TTC549 (cell line): Measurements from ENCODE around the gene AACS.
"Not testable (repeated sequence)": the region's sequence is repeated elsewhere in the genome, so short reads cannot be mapped to it uniquely, and the experiment has no call there.

Source experiments
- FAIRE-seq: peaks from 2 replicates; lab custom pipeline; 2012; peaks lifted over from hg19 to GRCh38; lab: Jason Lieb, UNC

Gene AACS, protein sequence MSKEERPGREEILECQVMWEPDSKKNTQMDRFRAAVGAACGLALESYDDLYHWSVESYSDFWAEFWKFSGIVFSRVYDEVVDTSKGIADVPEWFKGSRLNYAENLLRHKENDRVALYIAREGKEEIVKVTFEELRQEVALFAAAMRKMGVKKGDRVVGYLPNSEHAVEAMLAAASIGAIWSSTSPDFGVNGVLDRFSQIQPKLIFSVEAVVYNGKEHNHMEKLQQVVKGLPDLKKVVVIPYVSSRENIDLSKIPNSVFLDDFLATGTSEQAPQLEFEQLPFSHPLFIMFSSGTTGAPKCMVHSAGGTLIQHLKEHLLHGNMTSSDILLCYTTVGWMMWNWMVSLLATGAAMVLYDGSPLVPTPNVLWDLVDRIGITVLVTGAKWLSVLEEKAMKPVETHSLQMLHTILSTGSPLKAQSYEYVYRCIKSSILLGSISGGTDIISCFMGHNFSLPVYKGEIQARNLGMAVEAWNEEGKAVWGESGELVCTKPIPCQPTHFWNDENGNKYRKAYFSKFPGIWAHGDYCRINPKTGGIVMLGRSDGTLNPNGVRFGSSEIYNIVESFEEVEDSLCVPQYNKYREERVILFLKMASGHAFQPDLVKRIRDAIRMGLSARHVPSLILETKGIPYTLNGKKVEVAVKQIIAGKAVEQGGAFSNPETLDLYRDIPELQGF

DNA sequence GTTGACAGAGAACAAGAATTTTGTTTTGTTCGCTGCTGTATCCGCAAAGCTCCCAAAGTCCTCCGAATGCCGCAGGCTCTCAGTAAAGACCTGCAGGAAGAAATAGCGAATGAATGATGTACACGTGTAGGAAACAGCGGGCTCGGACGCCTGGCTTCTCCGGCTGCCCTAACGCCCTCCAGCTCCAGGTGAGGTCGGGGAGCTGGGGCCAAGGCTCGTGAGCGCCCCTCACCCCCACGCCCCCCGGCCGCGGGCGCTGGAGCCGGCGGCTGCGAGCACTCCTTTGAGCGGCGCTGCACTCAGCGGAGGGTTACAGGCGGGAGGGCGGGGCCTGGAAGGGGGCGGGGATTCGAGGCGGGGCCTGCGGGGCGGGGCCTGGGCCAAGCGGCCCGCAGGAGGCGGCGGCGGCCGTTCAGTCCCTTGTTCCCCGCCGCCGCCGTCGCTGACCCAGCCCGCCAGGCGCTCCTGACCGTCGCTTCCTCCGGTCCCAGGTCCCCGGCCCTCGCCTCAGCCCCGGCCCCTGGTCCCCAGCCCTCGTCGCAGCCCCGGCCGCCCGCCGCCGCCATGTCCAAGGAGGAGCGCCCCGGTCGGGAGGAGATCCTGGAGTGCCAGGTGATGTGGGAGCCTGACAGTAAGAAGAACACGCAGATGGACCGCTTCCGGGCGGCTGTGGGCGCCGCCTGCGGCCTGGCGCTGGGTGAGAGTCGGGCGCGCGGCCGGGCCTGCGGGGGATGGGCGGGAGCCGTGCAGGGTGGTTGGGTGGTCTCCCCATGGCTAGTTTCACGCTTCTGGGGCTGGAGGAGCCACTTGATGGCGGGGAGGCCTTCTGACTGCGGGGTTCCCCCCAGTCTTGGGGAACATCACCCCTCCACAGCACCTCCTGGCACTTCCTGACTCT lies at the start of gene AACS:
Gene AACS, plus strand, starts transcription at position 415 of the 898 bp plus-strand sequence. Its CDS starts 150 bp downstream, at position 565.
- no peak for FAIRE-seq

DNA sequence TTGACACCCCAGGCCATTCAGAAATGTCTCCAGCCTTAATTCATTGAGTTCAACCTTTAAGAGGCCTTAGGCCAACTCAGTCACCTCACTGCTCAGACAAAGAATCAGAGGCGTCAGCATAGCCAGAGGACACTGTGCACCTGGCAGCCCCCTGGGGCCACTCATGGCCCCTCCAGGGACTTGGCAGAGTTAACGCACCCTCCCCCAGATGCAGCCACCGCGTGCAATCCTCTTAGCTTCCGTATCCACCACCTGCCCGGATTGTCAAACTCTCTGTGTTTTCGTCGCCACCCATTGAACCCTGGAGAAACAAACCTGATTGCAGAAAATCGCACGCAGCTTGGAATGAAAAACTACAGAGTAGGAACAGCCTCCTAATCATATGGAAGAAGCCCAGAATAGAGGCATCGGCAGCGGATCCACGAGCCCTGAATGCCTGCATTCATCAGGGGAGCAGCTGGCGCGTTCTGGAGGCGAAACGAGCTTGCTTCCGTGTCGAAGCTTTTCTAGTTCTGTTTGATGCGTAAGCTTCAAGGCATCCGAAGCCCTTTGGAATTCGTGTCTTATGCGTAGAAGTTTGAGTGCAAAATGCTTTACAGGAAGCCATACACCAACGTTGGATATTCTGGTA lies 49.4 kb upstream of the AACS start:
- FAIRE-seq = no peak

DNA sequence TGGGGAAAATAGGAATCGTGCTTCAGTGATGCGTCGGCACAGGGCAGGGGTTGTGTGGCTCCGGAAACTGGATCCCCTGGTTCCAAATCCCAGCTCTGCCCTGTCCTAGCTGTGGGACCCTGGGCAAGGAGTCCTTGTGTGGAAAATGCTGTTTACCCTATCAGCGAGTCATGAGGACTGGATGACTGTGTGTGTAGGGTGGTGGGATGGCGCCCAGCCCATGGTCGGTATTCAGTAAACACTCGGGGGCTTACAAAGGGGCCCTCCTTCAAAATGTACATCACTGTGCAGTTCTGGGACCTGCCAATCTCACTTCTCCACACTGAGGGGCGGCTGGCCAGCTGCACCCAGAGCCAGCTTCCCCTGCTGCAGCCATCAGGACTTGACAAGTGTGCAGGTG lies 47.4 kb upstream of the AACS start:
- FAIRE-seq = no peak

DNA sequence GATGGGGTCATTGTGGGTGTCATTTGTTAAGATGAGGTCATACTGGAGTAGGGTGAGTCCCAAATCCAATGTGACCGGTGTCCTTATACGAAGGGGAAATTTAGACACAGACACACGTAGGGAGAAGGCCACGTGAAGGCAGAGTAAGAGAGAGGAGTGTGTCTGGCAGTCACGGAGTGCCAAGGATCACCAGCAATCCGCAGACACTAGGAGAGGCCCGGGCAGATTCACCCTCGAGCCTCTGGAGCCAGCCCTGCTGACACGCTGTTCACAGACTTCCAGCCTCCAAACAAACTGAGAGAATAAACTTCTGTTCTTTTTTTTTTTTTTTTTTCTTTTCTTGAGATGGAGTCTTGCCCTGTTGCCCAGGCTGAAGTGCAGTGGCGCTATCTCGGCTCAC lies 46.9 kb upstream of the AACS start:
- FAIRE-seq = no peak

DNA sequence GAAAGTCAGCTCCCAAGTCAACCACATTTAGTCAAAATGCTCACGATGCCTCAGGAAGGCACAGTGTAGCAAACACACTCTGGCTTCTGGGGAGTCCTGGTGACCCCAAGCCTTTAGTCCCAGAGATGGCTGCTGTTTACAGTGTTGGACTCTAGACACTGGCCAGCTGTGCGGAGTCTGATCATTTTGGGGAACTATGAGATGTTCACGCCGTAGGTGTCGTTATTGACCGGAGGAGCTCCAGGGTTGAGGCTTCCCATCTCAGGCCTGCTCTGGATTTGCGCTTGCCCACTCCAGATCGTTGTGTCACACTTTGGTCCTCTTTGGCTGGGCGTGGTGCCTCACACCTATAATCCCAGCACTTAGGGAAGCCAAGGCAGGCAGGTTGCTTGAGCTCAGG lies 44.1 kb upstream of the AACS start:
- FAIRE-seq = no peak

DNA sequence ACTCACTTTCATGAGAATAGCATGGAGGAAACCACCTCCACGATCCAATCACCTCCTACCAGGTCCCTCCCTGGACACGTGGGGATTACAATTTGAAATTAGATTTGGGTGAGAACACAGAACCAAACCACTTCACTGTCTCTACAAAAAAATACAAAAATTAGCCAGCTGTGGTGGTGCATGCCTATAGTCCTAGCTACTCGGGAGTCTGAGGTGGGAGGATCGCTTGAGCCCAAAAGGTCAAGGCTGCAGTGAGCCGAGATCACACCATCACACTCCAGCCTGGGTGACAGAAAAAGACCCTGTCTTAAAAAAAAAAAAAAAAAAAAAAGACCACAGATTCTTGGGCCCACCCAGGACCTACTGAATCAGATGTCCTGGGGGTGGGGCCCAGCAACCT lies 43.5 kb upstream of the AACS start:
- FAIRE-seq = no peak

DNA sequence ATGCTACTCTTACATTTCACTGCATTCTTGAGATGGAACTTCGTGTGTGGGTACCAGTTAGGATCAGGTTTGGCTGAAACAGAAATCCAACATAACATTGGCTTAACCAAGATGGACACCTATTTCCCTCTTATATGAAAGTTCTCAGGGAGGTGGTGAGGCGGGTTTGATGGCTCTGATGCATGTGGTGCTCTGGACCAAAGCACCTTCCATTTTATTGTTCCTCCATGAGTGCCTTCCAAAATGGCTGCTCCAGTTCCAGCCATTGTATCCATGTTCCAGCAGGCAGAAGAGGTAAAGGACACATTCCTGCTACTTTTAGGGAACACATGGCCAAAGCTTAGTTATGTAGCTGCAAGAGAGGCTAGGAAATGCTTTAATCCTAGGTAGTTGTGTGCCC lies 42.2 kb upstream of the AACS start:
- FAIRE-seq = no peak

DNA sequence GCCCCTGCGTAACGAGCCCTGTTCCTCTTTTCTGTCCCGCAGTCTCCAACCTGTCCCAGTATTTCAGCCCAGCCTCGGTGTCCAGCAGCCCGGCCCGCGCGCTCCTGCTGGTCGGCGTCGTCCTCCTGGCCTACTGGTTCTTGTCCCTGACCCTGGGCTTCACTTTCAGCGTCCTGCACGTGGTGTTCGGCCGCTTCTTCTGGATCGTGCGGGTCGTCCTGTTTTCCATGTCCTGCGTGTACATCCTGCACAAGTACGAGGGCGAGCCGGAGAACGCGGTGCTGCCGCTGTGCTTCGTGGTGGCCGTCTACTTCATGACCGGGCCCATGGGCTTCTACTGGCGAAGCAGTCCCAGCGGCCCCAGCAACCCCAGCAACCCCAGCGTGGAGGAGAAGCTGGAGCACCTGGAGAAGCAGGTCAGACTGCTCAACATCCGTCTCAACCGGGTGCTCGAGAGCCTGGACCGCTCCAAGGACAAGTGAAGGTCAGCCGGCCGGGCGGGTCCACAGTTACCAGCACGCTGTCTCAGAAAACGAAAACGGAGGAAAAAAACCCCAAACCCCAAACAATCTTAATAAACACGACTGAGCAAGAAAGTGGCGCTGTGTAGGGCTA lies 40.2 kb upstream of the AACS start:
- no peak for FAIRE-seq

DNA sequence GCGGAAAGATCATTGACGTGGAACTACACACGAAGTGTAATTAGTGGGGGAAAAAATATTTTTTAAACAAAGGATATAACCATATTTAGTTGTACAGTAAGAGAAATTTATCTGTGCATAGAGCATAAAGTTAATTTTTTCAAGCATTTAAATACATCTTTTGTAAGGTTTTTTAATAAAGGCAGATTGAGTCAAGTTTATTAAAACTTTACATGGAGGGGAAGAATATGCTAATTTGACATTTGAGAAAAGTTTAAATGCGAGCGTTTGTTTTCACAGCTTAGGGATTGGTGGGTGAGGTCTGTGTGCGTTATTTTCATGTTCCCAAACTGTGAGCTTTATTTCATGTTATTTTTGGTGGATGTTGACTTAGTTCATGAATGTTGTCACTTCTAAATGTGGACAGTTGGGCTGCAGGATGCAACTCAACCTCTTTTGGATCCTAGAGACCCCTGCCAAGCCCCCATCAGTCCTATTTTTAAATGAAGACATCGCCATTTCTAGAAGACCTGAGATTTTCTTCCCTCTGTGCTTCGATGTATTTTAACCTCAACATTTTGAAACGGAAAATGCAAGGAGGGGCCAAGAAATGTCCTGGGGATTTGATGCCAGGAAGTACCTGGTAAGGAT lies 39.5 kb upstream of the AACS start:
- FAIRE-seq = no peak

DNA sequence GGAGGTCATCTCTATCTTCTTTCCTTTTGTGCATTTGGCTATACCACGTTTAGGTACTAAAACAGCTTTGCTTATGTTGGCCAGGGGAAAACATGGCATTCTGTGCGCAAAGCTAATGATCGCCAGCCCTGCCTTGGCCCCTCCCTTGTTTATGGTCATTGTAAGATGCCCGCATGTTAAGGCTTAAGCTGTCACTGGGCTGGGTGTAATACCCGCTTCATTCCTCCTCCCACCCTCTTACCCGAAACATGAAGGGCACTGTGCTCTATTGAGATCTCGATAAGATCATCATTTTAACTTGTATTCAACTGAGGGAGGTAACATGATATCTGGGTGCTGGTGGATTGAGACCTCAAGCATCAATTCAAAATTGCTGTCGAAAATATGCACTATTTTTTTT lies 37.1 kb upstream of the AACS start:
- no peak for FAIRE-seq

DNA sequence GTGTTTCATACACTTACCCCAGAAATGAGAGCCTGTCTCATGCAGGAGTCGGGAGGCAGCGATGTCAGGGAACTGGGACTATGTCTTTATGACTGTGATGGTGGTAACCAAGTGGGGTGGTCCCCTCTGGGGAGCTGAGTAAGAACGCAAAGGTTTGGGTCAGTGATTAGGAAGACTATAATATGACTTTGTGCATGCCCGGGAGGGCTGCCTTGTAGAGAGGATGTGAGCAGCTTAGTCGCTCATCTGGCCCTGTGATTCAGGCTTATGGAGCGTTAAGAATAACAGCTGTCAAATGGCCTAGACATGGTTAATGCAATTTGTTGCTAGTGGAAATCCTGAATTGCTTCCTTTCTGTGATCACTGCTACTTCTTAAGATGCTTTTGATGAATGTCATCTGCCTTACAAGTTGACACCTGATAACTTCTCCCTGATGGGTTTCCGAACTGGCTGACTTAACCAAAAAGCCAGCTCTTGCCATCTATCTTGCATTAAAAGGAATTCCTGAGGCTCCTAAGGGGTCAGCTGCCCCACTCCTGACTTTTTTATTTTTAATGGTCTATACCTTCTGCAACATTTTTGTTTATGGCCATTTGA lies 35.4 kb upstream of the AACS start:
- FAIRE-seq = no peak

DNA sequence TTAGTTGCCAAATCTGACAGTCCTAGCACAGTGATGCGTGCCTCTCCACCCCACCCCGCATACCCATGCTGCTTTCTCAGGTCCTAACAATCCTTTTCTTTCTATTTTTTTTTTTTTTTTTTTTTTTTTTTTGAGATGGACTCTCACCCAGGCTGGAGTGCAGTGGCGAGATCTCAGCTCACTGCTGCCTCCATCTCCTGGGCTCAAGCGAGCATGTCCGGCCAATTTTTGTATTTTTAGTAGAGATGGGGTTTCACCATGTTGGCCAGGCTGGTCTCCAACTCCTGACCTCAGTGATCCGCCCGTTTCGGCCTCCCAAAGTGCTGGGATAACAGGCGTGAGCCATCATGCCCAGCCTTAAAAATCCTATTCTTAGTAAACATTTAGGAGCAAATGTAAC lies 33.8 kb upstream of the AACS start:
- FAIRE-seq = not testable (repeated sequence)

DNA sequence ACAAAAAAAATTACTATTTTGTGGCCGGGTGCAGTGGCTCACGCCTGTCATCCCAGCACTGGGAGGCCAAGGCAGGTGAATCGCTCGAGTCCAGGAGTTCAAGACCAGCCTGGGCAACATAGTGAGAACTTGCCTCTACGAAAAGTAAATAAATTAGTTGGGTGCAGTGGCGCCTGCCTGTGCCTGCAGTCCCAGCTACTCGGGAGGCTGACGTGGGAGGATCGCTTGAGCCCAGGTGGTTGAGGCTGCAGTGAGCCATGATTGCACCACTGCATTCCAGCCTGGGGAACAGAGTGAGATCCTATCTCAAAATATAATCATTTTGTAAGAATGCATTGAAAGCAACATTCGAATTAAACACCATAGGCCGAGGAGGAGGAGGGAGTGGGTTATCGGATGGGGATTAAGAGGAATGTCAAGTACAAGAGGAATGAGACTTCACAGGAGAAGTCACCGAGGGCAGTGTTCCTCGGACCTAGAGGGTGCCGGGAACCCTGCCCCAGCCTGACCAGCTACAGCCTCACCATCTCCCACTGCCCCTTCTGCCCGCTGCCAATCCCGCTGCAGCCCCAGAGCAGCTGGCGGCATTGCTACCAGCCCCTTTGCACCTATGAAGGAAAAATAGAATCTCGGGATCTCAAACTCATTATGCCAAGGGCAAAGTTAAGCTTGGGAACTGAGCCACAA lies 32.6 kb upstream of the AACS start:
- no peak for FAIRE-seq

DNA sequence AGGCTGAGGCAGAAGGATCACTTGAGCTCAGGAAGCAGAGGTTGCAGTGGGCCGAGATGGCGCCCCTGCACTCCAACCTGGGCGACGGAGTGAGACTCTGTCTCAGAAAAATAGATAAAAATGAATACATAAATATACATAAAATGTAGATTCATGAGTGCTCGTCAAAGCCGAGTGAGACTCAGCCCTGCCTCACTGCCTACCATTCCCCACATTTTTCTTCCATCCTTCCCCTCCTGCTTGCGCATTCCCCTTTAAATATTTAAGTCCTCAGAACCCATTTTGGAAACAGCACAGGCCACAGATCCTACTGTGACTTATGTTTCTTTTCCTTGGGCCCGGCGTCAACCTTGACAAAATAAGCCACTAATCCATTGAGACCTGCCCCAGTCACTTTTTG lies 31.9 kb upstream of the AACS start:
- FAIRE-seq = no peak

DNA sequence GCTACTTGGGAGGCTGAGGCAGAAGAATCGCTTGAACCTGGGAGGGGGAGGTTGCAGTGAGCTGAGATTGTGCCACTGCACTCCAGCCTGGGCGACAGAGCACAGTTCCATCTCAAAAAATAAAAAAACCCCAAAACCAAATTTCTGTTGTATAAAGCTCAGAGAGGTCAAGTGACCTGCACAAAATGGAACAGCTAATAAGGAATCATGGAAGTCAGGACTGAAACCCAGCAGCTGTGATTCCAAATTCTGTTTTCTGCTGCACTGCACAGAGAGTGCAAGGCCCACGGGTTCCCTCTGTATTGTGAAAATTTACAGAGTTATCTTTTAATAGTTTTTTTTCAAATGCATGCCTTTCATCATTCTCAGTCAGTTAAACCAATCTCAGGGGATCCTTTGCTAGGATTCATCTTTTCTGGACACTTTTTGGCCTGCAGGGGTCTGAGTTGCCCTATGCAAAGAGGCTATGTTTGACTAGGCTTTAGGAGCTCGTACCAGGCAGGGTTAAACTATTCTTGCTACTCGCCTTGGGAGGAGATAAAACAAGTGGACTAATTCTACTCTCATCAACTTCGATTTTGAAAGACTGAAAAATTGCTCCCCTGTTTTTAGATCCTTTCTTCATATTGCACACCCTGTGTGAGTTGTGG lies 26.1 kb upstream of the AACS start:
- no peak for FAIRE-seq

DNA sequence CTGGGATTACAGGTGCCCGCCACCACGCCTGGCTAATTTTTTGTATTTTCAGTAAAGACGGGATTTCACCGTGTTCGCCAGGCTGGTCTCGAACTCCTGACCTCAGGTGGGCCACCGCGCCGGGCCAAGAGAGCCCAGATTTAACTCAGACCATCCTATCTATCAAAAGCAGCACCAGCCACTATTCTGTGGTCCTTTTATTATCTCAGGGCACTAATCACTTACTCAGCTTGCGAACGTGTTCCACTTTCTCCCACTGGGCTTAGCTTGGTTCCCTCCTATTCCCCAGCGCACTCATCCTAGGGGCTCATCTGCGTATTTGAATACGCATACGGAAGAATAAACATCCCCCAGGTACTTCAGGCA lies 16.2 kb upstream of the AACS start:
- FAIRE-seq = no peak

DNA sequence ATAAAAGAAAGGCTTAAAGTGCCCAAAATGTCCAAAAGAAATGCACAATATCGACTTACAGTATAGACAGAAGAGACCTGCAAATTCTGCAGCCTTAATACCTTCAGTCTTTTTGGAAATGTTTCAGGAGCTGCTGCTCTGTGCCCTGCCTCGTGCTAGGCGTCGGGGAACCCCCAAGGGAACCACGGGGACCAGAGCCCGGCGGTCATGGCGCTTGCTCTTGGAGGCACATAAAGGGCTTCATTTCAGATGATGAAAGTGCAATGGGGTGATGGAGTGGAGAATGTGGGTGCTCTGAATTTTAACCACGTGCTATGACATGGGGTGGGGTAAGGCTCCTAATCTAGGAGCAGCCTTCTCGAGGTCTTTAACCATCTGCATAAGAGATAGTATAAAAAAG lies 14.8 kb upstream of the AACS start:
- no peak for FAIRE-seq

DNA sequence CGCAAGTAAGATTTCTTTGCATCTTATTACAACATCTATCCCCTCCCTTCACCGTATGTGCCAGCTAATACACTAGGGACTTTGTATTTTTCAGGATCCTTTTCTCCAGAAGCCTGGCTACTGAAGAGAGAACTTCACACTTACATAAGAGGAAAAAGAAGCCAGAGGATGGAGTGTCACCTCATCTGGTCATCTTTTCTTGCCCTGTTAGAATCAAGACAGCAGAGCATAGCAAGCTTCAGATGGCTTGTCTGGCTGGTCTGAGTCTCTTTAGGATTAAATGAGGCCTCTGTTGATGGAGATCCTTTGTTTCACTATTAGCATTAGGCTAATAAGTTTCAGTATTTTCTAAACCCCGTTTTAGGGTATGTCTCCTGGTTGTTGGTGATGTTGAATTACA lies 14.4 kb upstream of the AACS start:
- no peak for FAIRE-seq

DNA sequence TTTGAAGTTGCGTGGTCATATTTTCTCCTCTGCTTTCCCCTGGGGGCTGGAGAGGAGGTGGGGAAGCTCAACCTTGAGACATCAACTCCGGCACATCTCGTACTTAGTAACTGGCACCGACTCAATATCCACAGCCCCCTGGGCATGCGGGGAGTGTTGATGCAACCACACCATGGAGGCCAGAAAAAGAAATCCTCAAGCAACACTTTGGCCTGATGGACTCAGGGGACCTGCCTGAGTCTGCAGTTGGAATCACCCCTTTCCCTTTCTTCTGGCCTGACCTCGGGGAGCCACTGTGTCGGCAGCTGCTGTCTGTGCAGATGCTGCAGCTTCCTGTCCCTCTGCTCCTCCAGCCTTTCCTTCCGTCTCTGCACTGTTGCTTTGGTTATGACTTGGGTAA lies 11.4 kb upstream of the AACS start:
- no peak for FAIRE-seq

DNA sequence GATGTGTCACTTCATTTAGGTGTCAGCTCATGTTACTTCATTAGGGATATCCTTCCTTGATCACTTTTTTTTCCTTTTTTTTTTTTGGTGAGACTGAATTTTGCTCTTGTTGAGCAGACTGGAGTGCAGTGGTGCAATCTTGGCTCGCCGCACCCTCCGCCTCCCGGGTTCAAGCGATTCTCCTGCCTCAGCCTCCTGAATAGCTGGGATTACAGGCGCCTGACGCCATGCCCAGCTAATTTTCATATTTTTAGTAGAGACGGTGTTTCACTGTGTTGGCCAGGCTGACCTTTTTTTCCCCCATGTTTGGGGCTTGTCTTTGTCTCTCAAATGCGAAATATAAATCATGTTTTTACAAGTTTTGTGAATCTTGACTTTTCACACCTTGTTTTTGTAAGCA lies 9.6 kb upstream of the AACS start:
- FAIRE-seq = no peak
